H1 (cell line): Measurements from ENCODE around the gene DEK.

Source experiments
- CEBPB ChIP-seq: IDR thresholded peaks from 2 replicates; pipeline ENCODE4 v1.6.1; 2012; ENCODE audit warnings: low read depth, low read length
- CHD1 ChIP-seq: IDR thresholded peaks from 2 replicates; pipeline ENCODE4 v1.6.1; 2012; ENCODE audit warnings: low read depth, low read length, improper control_type of control experiment
- CTCF ChIP-seq, 3 experiments: IDR thresholded peaks; 1 replicate in 2 of 3; 2 replicates in 1 of 3; pipeline versions ENCODE4 v1.5.1 to v1.6.1; 2011; ENCODE audit warnings: low read length in 3 of 3, mild to moderate bottlenecking in 3 of 3, inconsistent platforms in 2 of 3, low read depth in 1 of 3, moderate library complexity in 1 of 3; ENCODE audit not compliant: insufficient read depth in 1 of 3; ENCODE audit errors: control extremely low read depth in 1 of 3
- EZH2 ChIP-seq: fragments of 200-600 bp; sonication (generic); IDR thresholded peaks from 2 replicates; pipeline ENCODE4 v1.7.1; 2012; ENCODE audit warnings: low read depth, mild to moderate bottlenecking, moderate library complexity, low read length, inconsistent platforms; ENCODE audit not compliant: severe bottlenecking
- JUN ChIP-seq: IDR thresholded peaks from 2 replicates; pipeline ENCODE4 v1.6.1; 2011; ENCODE audit warnings: low read depth, mild to moderate bottlenecking, improper control_type of control experiment, low read length
- KDM5A ChIP-seq: fragments of 200-600 bp; IDR thresholded peaks from 2 replicates; pipeline ENCODE4 v1.7.1; 2012; ENCODE audit warnings: mild to moderate bottlenecking, low read length, inconsistent platforms, mixed read lengths
- SIN3A ChIP-seq, 2 experiments: IDR thresholded peaks in 1 of 2; conservative IDR thresholded peaks in 1 of 2; 2 replicates each; pipeline ENCODE4 v1.6.1; 2011 to 2012; ENCODE audit warnings: low read length in 2 of 2, improper control_type of control experiment in 1 of 2, low read depth in 1 of 2, mild to moderate bottlenecking in 1 of 2
- SP1 ChIP-seq: IDR thresholded peaks from 2 replicates; pipeline ENCODE4 v1.6.1; 2011; ENCODE audit warnings: low read depth, low read length
- SRF ChIP-seq: IDR thresholded peaks from 2 replicates; pipeline ENCODE4 v1.6.1; 2011; ENCODE audit warnings: mild to moderate bottlenecking, low read depth, low read length, moderate library complexity
- TCF12 ChIP-seq: IDR thresholded peaks from 2 replicates; pipeline ENCODE4 v1.6.1; 2011; ENCODE audit warnings: low read depth, mild to moderate bottlenecking, low read length

GRCh38 chr6:18192026-18192425 lies 72.3 kb downstream of the DEK start:
- TF ChIP-seq KDM5A (no peak), CEBPB (no peak), CTCF (IDR thresholded peaks at IDR 0.05; ENCODE audit: control extremely low read depth in 1 of 3, insufficient read depth in 1 of 3, low read depth in 1 of 3, low read length in 3 of 3) (no peak), EZH2 (no peak), TCF12 (no peak), CHD1 (no peak), SRF (no peak), JUN (no peak), SP1 (no peak), SIN3A (conservative IDR thresholded peaks at IDR 0.05 in 1 of 2, IDR thresholded peaks at IDR 0.05 in 1 of 2; ENCODE audit: low read depth in 1 of 2, low read length in 2 of 2) (no peak)
